K562 (cell line): ENCODE measurements around the gene CACNB1. TPM values are rescaled to one million over a fixed set of nuclear protein-coding genes. Genes with fewer than 3 reads are reported as not detected.
A peak's percentile ranks its signal among the peaks of the same experiment; 100 is the strongest.

Experiments used
- CREM ChIP-seq: IDR thresholded peaks from 2 replicates; pipeline ENCODE4 v1.6.1; 2014; ENCODE audit warnings: antibody characterized with exemption, low read depth
- GABPA ChIP-seq: fragments of 200-800 bp; sonication (Bioruptor generic); conservative IDR thresholded peaks from 2 replicates; pipeline ENCODE4 v1.6.1; 2016; ENCODE audit warnings: low read depth, missing genetic modification characterization, missing compliant biosample characterization
- HCFC1 ChIP-seq: IDR thresholded peaks from 2 replicates; pipeline ENCODE4 v1.6.1; 2012; ENCODE audit warnings: low read depth, low read length, improper control_type of control experiment
- HNRNPLL ChIP-seq: fragments of 200-400 bp; formaldehyde crosslinking; IDR thresholded peaks from 2 replicates; pipeline ENCODE4 v1.6.1; 2017; ENCODE audit warnings: low read length, low read depth, mild to moderate bottlenecking; ENCODE audit not compliant: poor library complexity, severe bottlenecking
- PHF21A ChIP-seq: fragments of 450-650 bp; IDR thresholded peaks from 2 replicates; pipeline ENCODE4 v1.6.1; 2017; ENCODE audit warnings: low read depth, borderline replicate concordance
- RBM34 ChIP-seq: fragments of 200-400 bp; formaldehyde crosslinking; IDR thresholded peaks from 2 replicates; pipeline ENCODE4 v1.6.1; 2018; ENCODE audit warnings: low read length, borderline replicate concordance; ENCODE audit not compliant: insufficient read depth
- SMARCC2 ChIP-seq: fragments of 450-650 bp; IDR thresholded peaks from 2 replicates; pipeline ENCODE4 v1.6.1; 2017; ENCODE audit warnings: antibody characterized with exemption, moderate library complexity, mild to moderate bottlenecking, low read depth
- WHSC1 ChIP-seq: IDR thresholded peaks from one replicate; pipeline ENCODE4 v1.6.1; 2012; ENCODE audit warnings: low read length, control low read depth, inconsistent platforms
- polyA plus RNA-seq, 8 experiments: library from polyadenylated mRNA; depleted of rRNA in 4 of 8; stranded (reverse) in 5 of 8; unstranded in 3 of 8; fragments of >200 nt; fragmentation: Nextera tagmentation in 2 of 8; fragmentation: Illumina TruSeq in 1 of 8; extraction: Ambion mirVana in 2 of 8; extraction: Trizol in 1 of 8; gene quantifications; 2 replicates each; pipeline versions ENCODE4 v1.2.1 to v1.2.3, GENCODE V29; 2011 to 2014; ENCODE audit warnings: inconsistent platforms in 1 of 8, missing spikeins in 1 of 8
- total RNA-seq, 7 experiments: library from RNA; depleted of rRNA in 6 of 7; stranded (reverse); fragments of >200 nt in 6 of 7; fragmentation: Illumina TruSeq in 2 of 7; extraction: Trizol in 2 of 7; gene quantifications; 2 replicates each; pipeline versions ENCODE4 v1.2.1 to v1.2.3, GENCODE V29; 2011 to 2021; ENCODE audit warnings: low replicate concordance in 1 of 7
- TF ChIP-seq, protein P1 (sequence below): fragments of 200-800 bp; sonication (Bioruptor generic); IDR thresholded peaks from 2 replicates; pipeline ENCODE4 v1.6.1; 2017; ENCODE audit warnings: missing genetic modification characterization, missing compliant biosample characterization
- TF ChIP-seq, protein P2 (sequence below), 2 experiments: fragments of 450-650 bp; formaldehyde crosslinking in 1 of 2; IDR thresholded peaks; 2 replicates each; pipeline versions ENCODE4 v1.4.0 to v1.6.1; 2014 to 2020; ENCODE audit warnings: mild to moderate bottlenecking in 2 of 2, borderline replicate concordance in 1 of 2, low read depth in 1 of 2
- TF ChIP-seq, protein P3 (sequence below): sonication (generic); formaldehyde crosslinking; IDR thresholded peaks from 2 replicates; pipeline ENCODE4 v1.8.0; 2022; ENCODE audit warnings: mild to moderate bottlenecking, missing genetic modification reagents, borderline replicate concordance
- TF ChIP-seq, protein P4 (sequence below), 3 experiments: fragments of 200-800 bp in 1 of 3; sonication (Bioruptor generic) in 1 of 3; sonication (generic) in 1 of 3; formaldehyde crosslinking in 1 of 3; IDR thresholded peaks; 2 replicates each; pipeline versions ENCODE4 v1.6.1 to v1.8.0; 2016 to 2022; ENCODE audit warnings: mild to moderate bottlenecking in 2 of 3, missing compliant biosample characterization in 2 of 3, missing genetic modification characterization in 2 of 3, missing genetic modification reagents in 1 of 3

CACNB1 gene
- total and polyA plus RNA-seq, 9 of the 15 experiments (the other 6 are each of a cell fraction or from before 2014, with no cell fraction given), result 0.08 to 7.4 (median 3.0) TPM

DNA sequence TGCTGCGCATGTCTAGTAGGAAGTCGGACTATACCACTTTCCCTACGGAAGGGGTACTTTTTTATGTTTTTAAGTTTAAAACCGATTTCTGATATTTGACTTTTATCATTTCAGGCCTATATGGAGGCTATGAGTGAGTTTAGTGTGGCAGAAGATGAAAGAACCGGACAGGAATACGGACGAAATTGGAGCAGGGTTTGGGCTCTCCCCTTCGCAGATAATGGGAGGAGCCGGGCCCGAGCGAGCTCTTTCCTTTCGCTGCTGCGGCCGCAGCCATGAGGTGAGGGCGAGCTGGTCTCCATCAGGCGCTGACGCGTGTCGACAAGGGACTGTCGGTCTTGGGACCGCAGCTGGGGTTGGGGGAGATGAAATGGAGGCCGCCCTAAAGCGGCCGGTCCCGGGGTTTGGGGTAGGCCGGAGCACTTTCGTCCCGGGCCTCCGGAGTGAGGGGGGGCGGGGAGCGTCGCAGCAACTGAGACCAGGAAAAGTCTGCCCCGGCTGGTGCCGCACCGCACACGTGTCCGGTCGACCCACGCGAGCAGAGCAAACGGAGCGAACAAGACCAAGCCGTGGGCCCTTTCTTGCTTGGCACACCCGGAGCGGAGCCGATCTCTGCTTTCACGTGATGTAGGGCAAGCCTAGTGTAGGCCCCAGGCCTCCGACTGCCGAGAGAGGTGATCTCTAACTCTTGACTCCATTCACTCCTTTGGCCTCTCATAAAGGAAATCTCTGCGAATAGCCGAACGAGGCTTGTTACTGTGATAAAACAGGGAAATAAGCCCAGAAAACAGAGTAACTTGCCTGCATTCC, 2.8 kb upstream of the CACNB1 start, which contains the start of gene RPL19 (continued):
- TF ChIP-seq, protein P1, sequence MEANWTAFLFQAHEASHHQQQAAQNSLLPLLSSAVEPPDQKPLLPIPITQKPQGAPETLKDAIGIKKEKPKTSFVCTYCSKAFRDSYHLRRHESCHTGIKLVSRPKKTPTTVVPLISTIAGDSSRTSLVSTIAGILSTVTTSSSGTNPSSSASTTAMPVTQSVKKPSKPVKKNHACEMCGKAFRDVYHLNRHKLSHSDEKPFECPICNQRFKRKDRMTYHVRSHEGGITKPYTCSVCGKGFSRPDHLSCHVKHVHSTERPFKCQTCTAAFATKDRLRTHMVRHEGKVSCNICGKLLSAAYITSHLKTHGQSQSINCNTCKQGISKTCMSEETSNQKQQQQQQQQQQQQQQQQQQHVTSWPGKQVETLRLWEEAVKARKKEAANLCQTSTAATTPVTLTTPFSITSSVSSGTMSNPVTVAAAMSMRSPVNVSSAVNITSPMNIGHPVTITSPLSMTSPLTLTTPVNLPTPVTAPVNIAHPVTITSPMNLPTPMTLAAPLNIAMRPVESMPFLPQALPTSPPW (CRISPR knock-in tag), result peak; percentile 76
- TF ChIP-seq SMARCC2, result no peak
- no peak for TF ChIP-seq RBM34
- TF ChIP-seq, protein P2, sequence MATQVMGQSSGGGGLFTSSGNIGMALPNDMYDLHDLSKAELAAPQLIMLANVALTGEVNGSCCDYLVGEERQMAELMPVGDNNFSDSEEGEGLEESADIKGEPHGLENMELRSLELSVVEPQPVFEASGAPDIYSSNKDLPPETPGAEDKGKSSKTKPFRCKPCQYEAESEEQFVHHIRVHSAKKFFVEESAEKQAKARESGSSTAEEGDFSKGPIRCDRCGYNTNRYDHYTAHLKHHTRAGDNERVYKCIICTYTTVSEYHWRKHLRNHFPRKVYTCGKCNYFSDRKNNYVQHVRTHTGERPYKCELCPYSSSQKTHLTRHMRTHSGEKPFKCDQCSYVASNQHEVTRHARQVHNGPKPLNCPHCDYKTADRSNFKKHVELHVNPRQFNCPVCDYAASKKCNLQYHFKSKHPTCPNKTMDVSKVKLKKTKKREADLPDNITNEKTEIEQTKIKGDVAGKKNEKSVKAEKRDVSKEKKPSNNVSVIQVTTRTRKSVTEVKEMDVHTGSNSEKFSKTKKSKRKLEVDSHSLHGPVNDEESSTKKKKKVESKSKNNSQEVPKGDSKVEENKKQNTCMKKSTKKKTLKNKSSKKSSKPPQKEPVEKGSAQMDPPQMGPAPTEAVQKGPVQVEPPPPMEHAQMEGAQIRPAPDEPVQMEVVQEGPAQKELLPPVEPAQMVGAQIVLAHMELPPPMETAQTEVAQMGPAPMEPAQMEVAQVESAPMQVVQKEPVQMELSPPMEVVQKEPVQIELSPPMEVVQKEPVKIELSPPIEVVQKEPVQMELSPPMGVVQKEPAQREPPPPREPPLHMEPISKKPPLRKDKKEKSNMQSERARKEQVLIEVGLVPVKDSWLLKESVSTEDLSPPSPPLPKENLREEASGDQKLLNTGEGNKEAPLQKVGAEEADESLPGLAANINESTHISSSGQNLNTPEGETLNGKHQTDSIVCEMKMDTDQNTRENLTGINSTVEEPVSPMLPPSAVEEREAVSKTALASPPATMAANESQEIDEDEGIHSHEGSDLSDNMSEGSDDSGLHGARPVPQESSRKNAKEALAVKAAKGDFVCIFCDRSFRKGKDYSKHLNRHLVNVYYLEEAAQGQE (IDR thresholded peaks at IDR 0.05; ENCODE audit: borderline replicate concordance), result no peak
- TF ChIP-seq, protein P2 (CRISPR knock-in tag; IDR thresholded peaks at IDR 0.05; ENCODE audit: low read depth), result peak; percentile 29; the same call in 1 of the 2 replicates
- no peak for TF ChIP-seq HNRNPLL
- TF ChIP-seq, protein P3, sequence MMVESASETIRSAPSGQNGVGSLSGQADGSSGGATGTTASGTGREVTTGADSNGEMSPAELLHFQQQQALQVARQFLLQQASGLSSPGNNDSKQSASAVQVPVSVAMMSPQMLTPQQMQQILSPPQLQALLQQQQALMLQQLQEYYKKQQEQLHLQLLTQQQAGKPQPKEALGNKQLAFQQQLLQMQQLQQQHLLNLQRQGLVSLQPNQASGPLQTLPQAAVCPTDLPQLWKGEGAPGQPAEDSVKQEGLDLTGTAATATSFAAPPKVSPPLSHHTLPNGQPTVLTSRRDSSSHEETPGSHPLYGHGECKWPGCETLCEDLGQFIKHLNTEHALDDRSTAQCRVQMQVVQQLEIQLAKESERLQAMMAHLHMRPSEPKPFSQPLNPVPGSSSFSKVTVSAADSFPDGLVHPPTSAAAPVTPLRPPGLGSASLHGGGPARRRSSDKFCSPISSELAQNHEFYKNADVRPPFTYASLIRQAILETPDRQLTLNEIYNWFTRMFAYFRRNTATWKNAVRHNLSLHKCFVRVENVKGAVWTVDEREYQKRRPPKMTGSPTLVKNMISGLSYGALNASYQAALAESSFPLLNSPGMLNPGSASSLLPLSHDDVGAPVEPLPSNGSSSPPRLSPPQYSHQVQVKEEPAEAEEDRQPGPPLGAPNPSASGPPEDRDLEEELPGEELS (CRISPR knock-in tag), result no peak
- peak; percentile 5; the same call in 1 of the 2 replicates for TF ChIP-seq CREM
- TF ChIP-seq, protein P4, sequence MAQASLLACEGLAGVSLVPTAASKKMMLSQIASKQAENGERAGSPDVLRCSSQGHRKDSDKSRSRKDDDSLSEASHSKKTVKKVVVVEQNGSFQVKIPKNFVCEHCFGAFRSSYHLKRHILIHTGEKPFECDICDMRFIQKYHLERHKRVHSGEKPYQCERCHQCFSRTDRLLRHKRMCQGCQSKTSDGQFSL (CRISPR knock-in tag; IDR thresholded peaks at IDR 0.05), result peak; percentile 91
- TF ChIP-seq, protein P4 (tag; IDR thresholded peaks at IDR 0.05), result peak in 1 of 2 experiments; percentile 85; a peak in 2 of 4 replicates
- TF ChIP-seq WHSC1, result no peak
- no peak; the same call in 1 of the 2 replicates for TF ChIP-seq HCFC1
- peak; percentile 85 for TF ChIP-seq GABPA
- TF ChIP-seq PHF21A, result no peak
